Fibroblast of lung (primary cell): ENCODE results near the gene KIF21B. TPM values are rescaled to one million over a fixed set of nuclear protein-coding genes. Genes with fewer than 3 reads are reported as not detected.

Experiments
- DNase-seq, 2 donors: peaks; one replicate each; pipeline versions ENCODE4 v3.0.0 to v3.0.0-alpha.2; 2010; ENCODE audit warnings: low read depth in 2 of 2
- H2AFZ ChIP-seq: 2 replicates; pipeline ENCODE4 v1.5.1; 2012; ENCODE audit warnings: low read length, control low read depth, inconsistent platforms
- H3K27ac ChIP-seq: 2 replicates; pipeline ENCODE4 v1.5.1; 2011; ENCODE audit warnings: low read length, control low read depth; ENCODE audit not compliant: insufficient read depth
- H3K27me3 ChIP-seq: 2 replicates; pipeline ENCODE4 v1.5.1; 2011; ENCODE audit warnings: mild to moderate bottlenecking, low read length; ENCODE audit not compliant: control insufficient read depth, insufficient read depth
- H3K36me3 ChIP-seq: 2 replicates; pipeline ENCODE4 v1.5.1; 2011; ENCODE audit warnings: low read length; ENCODE audit not compliant: control insufficient read depth, insufficient read depth
- H3K4me1 ChIP-seq: 2 replicates; pipeline ENCODE4 v1.5.1; 2011; ENCODE audit warnings: low read length; ENCODE audit not compliant: control insufficient read depth, insufficient read depth; ENCODE audit errors: extremely low read depth
- H3K4me2 ChIP-seq: 2 replicates; pipeline ENCODE4 v1.5.1; 2011; ENCODE audit warnings: low read length, control low read depth; ENCODE audit not compliant: insufficient read depth; ENCODE audit errors: extremely low read depth
- H3K4me3 ChIP-seq, 4 experiments: fragments of 200-600 bp in 1 of 4; sonication (generic) in 1 of 4; replicated peaks in 1 of 4; 2 replicates each; pipeline ENCODE4 v1.5.1; 2011 to 2016; ENCODE audit warnings: low read length in 4 of 4, low read depth in 3 of 4, mild to moderate bottlenecking in 3 of 4, control low read depth in 2 of 4, inconsistent platforms in 1 of 4, mixed read lengths in 1 of 4; ENCODE audit not compliant: insufficient read depth in 1 of 4; ENCODE audit errors: control extremely low read depth in 1 of 4
- H3K79me2 ChIP-seq: 2 replicates; pipeline ENCODE4 v1.5.1; 2012; ENCODE audit warnings: mild to moderate bottlenecking, low read length, inconsistent platforms; ENCODE audit not compliant: control insufficient read depth, insufficient read depth
- H3K9ac ChIP-seq: 2 replicates; pipeline ENCODE4 v1.5.1; 2011; ENCODE audit warnings: mild to moderate bottlenecking, low read length, control low read depth; ENCODE audit not compliant: insufficient read depth
- H3K9me3 ChIP-seq: 2 replicates; pipeline ENCODE4 v1.5.1; 2012; ENCODE audit warnings: low read depth, low read length; ENCODE audit not compliant: control insufficient read depth, insufficient read depth
- H4K20me1 ChIP-seq: 2 replicates; pipeline ENCODE4 v1.5.1; 2011; ENCODE audit warnings: low read length; ENCODE audit not compliant: control insufficient read depth, insufficient read depth; ENCODE audit errors: extremely low read depth
- CTCF ChIP-seq, 2 donors: IDR thresholded peaks in 1 of 2; conservative IDR thresholded peaks in 1 of 2; 1 replicate in 1 of 2; 2 replicates in 1 of 2; pipeline ENCODE4 v1.5.1; 2011 to 2012; ENCODE audit warnings: low read length in 2 of 2, control low read depth in 1 of 2, inconsistent platforms in 1 of 2, low read depth in 1 of 2, mild to moderate bottlenecking in 1 of 2
- EZH2 ChIP-seq: IDR thresholded peaks from 2 replicates; pipeline ENCODE4 v1.5.1; 2012; ENCODE audit warnings: low read length, control low read depth, mild to moderate bottlenecking; ENCODE audit errors: missing control alignments
- polyA plus RNA-seq, 2 donors: library from polyadenylated mRNA; depleted of rRNA in 1 of 2; stranded (reverse) in 1 of 2; unstranded in 1 of 2; fragments of >200 nt; gene quantifications; 2 replicates each; pipeline ENCODE4 v1.2.1, GENCODE V29; 2011 to 2012; ENCODE audit warnings: missing spikeins in 1 of 2
- total RNA-seq: library from RNA; depleted of rRNA; stranded (reverse); fragments of >200 nt; gene quantifications from 2 replicates; pipeline ENCODE4 v1.2.1, GENCODE V29; 2014

Gene KIF21B
- total and polyA plus RNA-seq, 2 donors (not counting 1 experiment from before 2014, with no cell fraction given), result under 0.01 to 0.08 TPM

- H3K4me2 ChIP-seq, result no peak overlapping the region
- DNase-seq, result no peak
- TF ChIP-seq EZH2, result no peak
- no peak for TF ChIP-seq CTCF (conservative IDR thresholded peaks at IDR 0.05 in 1 of 2, IDR thresholded peaks at IDR 0.05 in 1 of 2; ENCODE audit: low read depth in 1 of 2, low read length in 2 of 2)
- peaks cover 17% of the 10 kb centered on the region for H3K27me3 ChIP-seq
- H3K4me1 ChIP-seq, result no peaks in the 10 kb centered on the region
- no peak overlapping the region for H2AFZ ChIP-seq
- no peak overlapping the region for H3K27ac ChIP-seq
- no peaks in the 10 kb centered on the region for H3K79me2 ChIP-seq
- no peak overlapping the region for H3K9ac ChIP-seq
- no peak overlapping the region for H3K4me3 ChIP-seq
- H3K9me3 ChIP-seq, result no peaks in the 10 kb centered on the region
- no peaks in the 10 kb centered on the region for H4K20me1 ChIP-seq
- H3K36me3 ChIP-seq, result no peaks in the 10 kb centered on the region
These were observed 13.4 kb downstream of the KIF21B start for GRCh38 chr1:201009962-201010645.

- Histone ChIP-seq H3K27ac (no peak overlapping the region), H3K4me2 (no peak overlapping the region), H3K9me3 (no peaks in the 10 kb centered on the region), H3K4me3 (no peak overlapping the region), H3K4me1 (no peaks in the 10 kb centered on the region), H3K79me2 (no peaks in the 10 kb centered on the region), H3K36me3 (no peaks in the 10 kb centered on the region), H2AFZ (no peak overlapping the region), H3K27me3 (peaks cover 8% of the 10 kb centered on the region), H3K9ac (no peak overlapping the region), H4K20me1 (no peaks in the 10 kb centered on the region)
- DNase-seq, result no peak
- TF ChIP-seq CTCF (conservative IDR thresholded peaks at IDR 0.05 in 1 of 2, IDR thresholded peaks at IDR 0.05 in 1 of 2; ENCODE audit: low read depth in 1 of 2, low read length in 2 of 2) (no peak), EZH2 (no peak)
These were observed 14.7 kb downstream of the KIF21B start for GRCh38 chr1:201008666-201009360.

GRCh38 chr1:201007481-201007880 lies 16.0 kb downstream of the KIF21B start:
- Histone ChIP-seq H3K4me1 (no peaks in the 10 kb centered on the region), H3K4me3 (no peak overlapping the region), H3K9ac (no peak overlapping the region), H3K9me3 (no peaks in the 10 kb centered on the region), H3K36me3 (no peaks in the 10 kb centered on the region), H3K27me3 (peaks cover 9% of the 10 kb centered on the region), H2AFZ (no peak overlapping the region), H3K4me2 (no peak overlapping the region), H4K20me1 (no peaks in the 10 kb centered on the region), H3K27ac (no peak overlapping the region), H3K79me2 (no peaks in the 10 kb centered on the region)
- TF ChIP-seq EZH2 (no peak), CTCF (conservative IDR thresholded peaks at IDR 0.05 in 1 of 2, IDR thresholded peaks at IDR 0.05 in 1 of 2; ENCODE audit: low read depth in 1 of 2, low read length in 2 of 2) (no peak)
- no peak for DNase-seq
